Measurements from ENCODE around the gene C1QL4.

GRCh38 chr12:49335955-49336644 is 888 bp downstream of the C1QL4 start:
- TF ChIP-seq NFIC (IDR thresholded peaks at IDR 0.05) (no peak), ZNF740 (CRISPR knock-in tag; IDR thresholded peaks at IDR 0.05) (no peak), ZNF740 (tag; IDR thresholded peaks at IDR 0.05) (no peak), TBP (optimal IDR thresholded peaks at IDR 0.05; ENCODE audit: low read depth, low read length) (no peak), FOXJ3 (CRISPR knock-in tag; IDR thresholded peaks at IDR 0.05) (no peak), TEAD2 (tag; IDR thresholded peaks at IDR 0.05) (no peak), CTCF (IDR thresholded peaks at IDR 0.05 in 2 of 3, conservative IDR thresholded peaks at IDR 0.05 in 1 of 3; ENCODE audit: insufficient read depth in 2 of 3, low read depth in 1 of 3, low read length in 3 of 3) (no peak), HMGXB4 (CRISPR knock-in tag; IDR thresholded peaks at IDR 0.05) (no peak), NR3C1 (CRISPR knock-in tag; IDR thresholded peaks at IDR 0.05) (no peak), ZNF384 (IDR thresholded peaks at IDR 0.05; ENCODE audit: low read depth, low read length) (no peak), YY1 (IDR thresholded peaks at IDR 0.05; ENCODE audit: borderline replicate concordance in 1 of 3, control insufficient read depth in 1 of 3, extremely low read depth in 1 of 3, insufficient read depth in 3 of 3, insufficient read length in 1 of 3, insufficient replicate concordance in 2 of 3, low read depth in 1 of 3, low read length in 2 of 3) (no peak), ZNF12 (CRISPR knock-in tag; IDR thresholded peaks at IDR 0.05) (no peak), KDM1A (IDR thresholded peaks at IDR 0.05) (no peak)

Measured in K562 (cell line).